Neuronal stem cell (in vitro differentiated cells): ENCODE data around the gene ATF6B. TPM values are rescaled to one million over a fixed set of nuclear protein-coding genes. Genes with fewer than 3 reads are reported as not detected.
"Not testable (repeated sequence)": the region's sequence is repeated elsewhere in the genome, so short reads cannot be mapped to it uniquely, and the experiment has no call there.

Experiments used
- DNase-seq: peaks from one replicate; pipeline ENCODE4 v3.0.0-alpha.2; 2013; ENCODE audit warnings: low spot score
- H2AFZ ChIP-seq: one replicate; pipeline ENCODE4 v1.6.1; 2013; ENCODE audit warnings: mild to moderate bottlenecking, low read length, inconsistent platforms
- H2AK5ac ChIP-seq: 2 replicates; pipeline ENCODE4 v1.6.1; 2013; ENCODE audit warnings: low read depth, mild to moderate bottlenecking, inconsistent platforms, low read length, moderate library complexity, mixed read lengths
- H2BK120ac ChIP-seq: 2 replicates; pipeline ENCODE4 v1.6.1; 2013; ENCODE audit warnings: low read depth, mild to moderate bottlenecking, inconsistent platforms, low read length, moderate library complexity, mixed read lengths
- H2BK12ac ChIP-seq: one replicate; pipeline ENCODE4 v1.6.1; 2013; ENCODE audit warnings: low read length, inconsistent platforms
- H2BK15ac ChIP-seq: 2 replicates; pipeline ENCODE4 v1.6.1; 2013; ENCODE audit warnings: mild to moderate bottlenecking, low read length, inconsistent platforms, mixed read lengths
- H2BK5ac ChIP-seq: one replicate; pipeline ENCODE4 v1.6.1; 2013; ENCODE audit warnings: inconsistent platforms, mild to moderate bottlenecking, low read length, moderate library complexity
- H3K14ac ChIP-seq: one replicate; pipeline ENCODE4 v1.6.1; 2013; ENCODE audit warnings: low read length, inconsistent platforms
- H3K18ac ChIP-seq: 2 replicates; pipeline ENCODE4 v1.6.1; 2013; ENCODE audit warnings: low read length, inconsistent platforms
- H3K23ac ChIP-seq: 2 replicates; pipeline ENCODE4 v1.6.1; 2013; ENCODE audit warnings: low read depth, mild to moderate bottlenecking, mixed read lengths, low read length, inconsistent platforms; ENCODE audit not compliant: poor library complexity
- H3K27ac ChIP-seq: replicated peaks from 3 replicates; pipeline ENCODE4 v1.5.1; 2013; ENCODE audit warnings: low read length, inconsistent platforms
- H3K27me3 ChIP-seq, 3 experiments: 2 replicates each; pipeline ENCODE4 v1.6.1; 2013; ENCODE audit warnings: low read length in 3 of 3, mild to moderate bottlenecking in 2 of 3, inconsistent platforms in 1 of 3, low read depth in 1 of 3, mixed read lengths in 1 of 3, moderate library complexity in 1 of 3; ENCODE audit not compliant: control insufficient read depth in 3 of 3, insufficient read depth in 3 of 3
- H3K36me3 ChIP-seq, 2 donors: replicated peaks in 1 of 2; 2 replicates each; pipeline ENCODE4 v1.6.1; 2013; ENCODE audit warnings: low read length in 2 of 2; ENCODE audit not compliant: control insufficient read depth in 2 of 2, insufficient read depth in 2 of 2
- H3K4ac ChIP-seq: 2 replicates; pipeline ENCODE4 v1.6.1; 2013; ENCODE audit warnings: inconsistent platforms, mild to moderate bottlenecking, low read length, moderate library complexity
- H3K4me1 ChIP-seq, 2 donors: 1 replicate in 1 of 2; 2 replicates in 1 of 2; pipeline ENCODE4 v1.6.1; 2013; ENCODE audit warnings: low read length in 2 of 2, low read depth in 1 of 2; ENCODE audit not compliant: control insufficient read depth in 2 of 2, insufficient read depth in 1 of 2
- H3K4me2 ChIP-seq: one replicate; pipeline ENCODE4 v1.6.1; 2013; ENCODE audit warnings: mild to moderate bottlenecking, low read length, inconsistent platforms; ENCODE audit not compliant: insufficient read depth, poor library complexity, severe bottlenecking
- H3K4me3 ChIP-seq, 2 donors: 2 replicates each; pipeline ENCODE4 v1.5.1; 2013; ENCODE audit warnings: low read length in 2 of 2, mild to moderate bottlenecking in 2 of 2, inconsistent platforms in 1 of 2, moderate library complexity in 1 of 2
- H3K79me1 ChIP-seq: one replicate; pipeline ENCODE4 v1.6.1; 2013; ENCODE audit warnings: low read depth, mild to moderate bottlenecking, inconsistent platforms, low read length, moderate library complexity
- H3K9ac ChIP-seq: one replicate; pipeline ENCODE4 v1.6.1; 2013; ENCODE audit warnings: mild to moderate bottlenecking, low read depth, low read length, inconsistent platforms; ENCODE audit not compliant: poor library complexity
- H3K9me3 ChIP-seq, 2 donors: replicated peaks in 1 of 2; 2 replicates each; pipeline versions ENCODE3 to v1.6.1; 2013; ENCODE audit warnings: low read length in 2 of 2, mild to moderate bottlenecking in 2 of 2, inconsistent platforms in 1 of 2, low read depth in 1 of 2, mixed read lengths in 1 of 2, moderate library complexity in 1 of 2; ENCODE audit not compliant: control insufficient read depth in 2 of 2, insufficient read depth in 1 of 2
- H4K8ac ChIP-seq: one replicate; pipeline ENCODE4 v1.6.1; 2013; ENCODE audit warnings: low read depth, mild to moderate bottlenecking, inconsistent platforms, low read length, moderate library complexity
- H4K91ac ChIP-seq: one replicate; pipeline ENCODE4 v1.6.1; 2013; ENCODE audit warnings: low read length, low read depth, mild to moderate bottlenecking, inconsistent platforms; ENCODE audit not compliant: poor library complexity
- WGBS, 2 donors: extraction: QIAGEN DNeasy Blood & Tissue Kit; methylation state at CpG; one replicate each; pipeline ENCODE4 v1.1.7; 2013; ENCODE audit warnings: missing lambda C conversion rate in 2 of 2, mixed read lengths in 1 of 2; ENCODE audit not compliant: insufficient read length in 2 of 2, insufficient replicate concordance in 1 of 2; ENCODE audit errors: extremely low coverage in 2 of 2; 5-methylcytosine and 5-hydroxymethylcytosine counted together
- small RNA-seq: library from polyadenylated mRNA; stranded (forward); fragments of <200 nt; extraction: miRNeasy Mini kit (QIAGEN cat#:217004); gene quantifications from one replicate; pipeline ENCODE3, GENCODE V24; 2013; ENCODE audit not compliant: insufficient read depth

Gene ATF6B

GRCh38 chr6:32068315-32068714, 59.7 kb downstream of the ATF6B start:
- not testable (repeated sequence) for H3K36me3 ChIP-seq, H3K4ac ChIP-seq, H3K27ac ChIP-seq, H3K23ac ChIP-seq, DNase-seq, H3K9me3 ChIP-seq, H2BK5ac ChIP-seq, H3K4me3 ChIP-seq, H3K9ac ChIP-seq, H3K18ac ChIP-seq, H2BK15ac ChIP-seq, H3K14ac ChIP-seq, H2AK5ac ChIP-seq, H4K91ac ChIP-seq, H2AFZ ChIP-seq, H4K8ac ChIP-seq, H2BK120ac ChIP-seq, H3K79me1 ChIP-seq, H2BK12ac ChIP-seq, H3K4me2 ChIP-seq
- WGBS, 2 donors, result no CpG with 5 or more reads among the region's 13 CpGs
- Histone ChIP-seq H3K4me1 (peaks cover 0 to 13% of the 10 kb centered on the region in 2 donors), H3K27me3 (peaks cover 0 to 21% (median 0%) of the 10 kb centered on the region in 3 experiments)

GRCh38 chr6:32067521-32067920, 60.5 kb downstream of the ATF6B start:
- not testable (repeated sequence) for H2BK15ac ChIP-seq, H2AFZ ChIP-seq, H3K14ac ChIP-seq, H2BK12ac ChIP-seq, H3K4ac ChIP-seq, H2AK5ac ChIP-seq, H3K4me2 ChIP-seq, H3K27ac ChIP-seq, H3K79me1 ChIP-seq, H3K36me3 ChIP-seq, H3K18ac ChIP-seq, H3K4me1 ChIP-seq, H4K8ac ChIP-seq, H4K91ac ChIP-seq, H3K9ac ChIP-seq, H3K23ac ChIP-seq, DNase-seq, H2BK5ac ChIP-seq, H3K9me3 ChIP-seq, H3K4me3 ChIP-seq, H2BK120ac ChIP-seq
- no CpG with 5 or more reads among the region's 19 CpGs for WGBS, 2 donors
- H3K27me3 ChIP-seq, result peaks cover 0 to 17% (median 0%) of the 10 kb centered on the region in 3 experiments

Small RNA genes lying within 50 kb of the gene (small RNA-seq; reads per million reads assigned to genes)
- not detected for gene RNA5SP206
